Measurements from ENCODE around the gene EZR. TPM values are rescaled to one million over a fixed set of nuclear protein-coding genes. Genes with fewer than 3 reads are reported as not detected.

EZR gene
- total and polyA plus RNA-seq, 9 of the 15 experiments (the other 6 are each of a cell fraction or from before 2014, with no cell fraction given), result 36.5 to 162 (median 104) TPM

DNA sequence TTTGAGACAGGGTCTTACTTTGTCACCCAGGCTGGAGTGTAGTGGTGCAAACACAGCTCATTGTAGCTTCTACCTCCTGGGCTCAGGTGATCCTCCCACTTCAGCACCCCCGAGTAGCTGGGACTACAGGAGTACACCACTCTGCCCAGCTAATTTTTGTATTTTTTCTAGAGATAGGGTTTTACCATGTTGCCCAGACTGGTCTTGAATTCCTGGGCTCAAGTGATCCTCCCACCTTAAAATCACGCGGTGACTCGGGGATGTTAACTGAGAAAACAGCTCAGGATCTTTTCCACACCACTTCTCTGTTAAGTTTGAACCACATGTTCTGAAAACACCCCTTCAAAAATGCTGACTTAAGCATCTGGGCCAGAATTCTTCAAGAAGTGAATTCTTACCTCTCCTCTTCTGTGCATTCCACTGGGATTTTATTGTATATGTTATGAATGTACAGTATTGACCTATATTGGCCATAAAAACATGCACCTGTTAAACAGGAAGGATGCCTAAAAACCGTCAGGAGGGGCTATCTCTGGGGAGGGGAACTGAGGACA is 96.9 kb downstream of the EZR start (continued):
- TF ChIP-seq ZBTB2 (IDR thresholded peaks at IDR 0.05) (no peak), MECOM (CRISPR knock-in tag; IDR thresholded peaks at IDR 0.05) (no peak), ZMIZ1 (IDR thresholded peaks at IDR 0.05; ENCODE audit: low read depth in 2 of 2, low read length in 2 of 2) (no peak), TSC22D4 (tag; IDR thresholded peaks at IDR 0.05) (no peak), ZNF24 (IDR thresholded peaks at IDR 0.05) (no peak), MAFK (IDR thresholded peaks at IDR 0.05; ENCODE audit: low read length) (peak; percentile 78), SNIP1 (IDR thresholded peaks at IDR 0.05; ENCODE audit: low read depth) (no peak), TAL1 (IDR thresholded peaks at IDR 0.05) (no peak)
- TF ChIP-seq, protein P1, sequence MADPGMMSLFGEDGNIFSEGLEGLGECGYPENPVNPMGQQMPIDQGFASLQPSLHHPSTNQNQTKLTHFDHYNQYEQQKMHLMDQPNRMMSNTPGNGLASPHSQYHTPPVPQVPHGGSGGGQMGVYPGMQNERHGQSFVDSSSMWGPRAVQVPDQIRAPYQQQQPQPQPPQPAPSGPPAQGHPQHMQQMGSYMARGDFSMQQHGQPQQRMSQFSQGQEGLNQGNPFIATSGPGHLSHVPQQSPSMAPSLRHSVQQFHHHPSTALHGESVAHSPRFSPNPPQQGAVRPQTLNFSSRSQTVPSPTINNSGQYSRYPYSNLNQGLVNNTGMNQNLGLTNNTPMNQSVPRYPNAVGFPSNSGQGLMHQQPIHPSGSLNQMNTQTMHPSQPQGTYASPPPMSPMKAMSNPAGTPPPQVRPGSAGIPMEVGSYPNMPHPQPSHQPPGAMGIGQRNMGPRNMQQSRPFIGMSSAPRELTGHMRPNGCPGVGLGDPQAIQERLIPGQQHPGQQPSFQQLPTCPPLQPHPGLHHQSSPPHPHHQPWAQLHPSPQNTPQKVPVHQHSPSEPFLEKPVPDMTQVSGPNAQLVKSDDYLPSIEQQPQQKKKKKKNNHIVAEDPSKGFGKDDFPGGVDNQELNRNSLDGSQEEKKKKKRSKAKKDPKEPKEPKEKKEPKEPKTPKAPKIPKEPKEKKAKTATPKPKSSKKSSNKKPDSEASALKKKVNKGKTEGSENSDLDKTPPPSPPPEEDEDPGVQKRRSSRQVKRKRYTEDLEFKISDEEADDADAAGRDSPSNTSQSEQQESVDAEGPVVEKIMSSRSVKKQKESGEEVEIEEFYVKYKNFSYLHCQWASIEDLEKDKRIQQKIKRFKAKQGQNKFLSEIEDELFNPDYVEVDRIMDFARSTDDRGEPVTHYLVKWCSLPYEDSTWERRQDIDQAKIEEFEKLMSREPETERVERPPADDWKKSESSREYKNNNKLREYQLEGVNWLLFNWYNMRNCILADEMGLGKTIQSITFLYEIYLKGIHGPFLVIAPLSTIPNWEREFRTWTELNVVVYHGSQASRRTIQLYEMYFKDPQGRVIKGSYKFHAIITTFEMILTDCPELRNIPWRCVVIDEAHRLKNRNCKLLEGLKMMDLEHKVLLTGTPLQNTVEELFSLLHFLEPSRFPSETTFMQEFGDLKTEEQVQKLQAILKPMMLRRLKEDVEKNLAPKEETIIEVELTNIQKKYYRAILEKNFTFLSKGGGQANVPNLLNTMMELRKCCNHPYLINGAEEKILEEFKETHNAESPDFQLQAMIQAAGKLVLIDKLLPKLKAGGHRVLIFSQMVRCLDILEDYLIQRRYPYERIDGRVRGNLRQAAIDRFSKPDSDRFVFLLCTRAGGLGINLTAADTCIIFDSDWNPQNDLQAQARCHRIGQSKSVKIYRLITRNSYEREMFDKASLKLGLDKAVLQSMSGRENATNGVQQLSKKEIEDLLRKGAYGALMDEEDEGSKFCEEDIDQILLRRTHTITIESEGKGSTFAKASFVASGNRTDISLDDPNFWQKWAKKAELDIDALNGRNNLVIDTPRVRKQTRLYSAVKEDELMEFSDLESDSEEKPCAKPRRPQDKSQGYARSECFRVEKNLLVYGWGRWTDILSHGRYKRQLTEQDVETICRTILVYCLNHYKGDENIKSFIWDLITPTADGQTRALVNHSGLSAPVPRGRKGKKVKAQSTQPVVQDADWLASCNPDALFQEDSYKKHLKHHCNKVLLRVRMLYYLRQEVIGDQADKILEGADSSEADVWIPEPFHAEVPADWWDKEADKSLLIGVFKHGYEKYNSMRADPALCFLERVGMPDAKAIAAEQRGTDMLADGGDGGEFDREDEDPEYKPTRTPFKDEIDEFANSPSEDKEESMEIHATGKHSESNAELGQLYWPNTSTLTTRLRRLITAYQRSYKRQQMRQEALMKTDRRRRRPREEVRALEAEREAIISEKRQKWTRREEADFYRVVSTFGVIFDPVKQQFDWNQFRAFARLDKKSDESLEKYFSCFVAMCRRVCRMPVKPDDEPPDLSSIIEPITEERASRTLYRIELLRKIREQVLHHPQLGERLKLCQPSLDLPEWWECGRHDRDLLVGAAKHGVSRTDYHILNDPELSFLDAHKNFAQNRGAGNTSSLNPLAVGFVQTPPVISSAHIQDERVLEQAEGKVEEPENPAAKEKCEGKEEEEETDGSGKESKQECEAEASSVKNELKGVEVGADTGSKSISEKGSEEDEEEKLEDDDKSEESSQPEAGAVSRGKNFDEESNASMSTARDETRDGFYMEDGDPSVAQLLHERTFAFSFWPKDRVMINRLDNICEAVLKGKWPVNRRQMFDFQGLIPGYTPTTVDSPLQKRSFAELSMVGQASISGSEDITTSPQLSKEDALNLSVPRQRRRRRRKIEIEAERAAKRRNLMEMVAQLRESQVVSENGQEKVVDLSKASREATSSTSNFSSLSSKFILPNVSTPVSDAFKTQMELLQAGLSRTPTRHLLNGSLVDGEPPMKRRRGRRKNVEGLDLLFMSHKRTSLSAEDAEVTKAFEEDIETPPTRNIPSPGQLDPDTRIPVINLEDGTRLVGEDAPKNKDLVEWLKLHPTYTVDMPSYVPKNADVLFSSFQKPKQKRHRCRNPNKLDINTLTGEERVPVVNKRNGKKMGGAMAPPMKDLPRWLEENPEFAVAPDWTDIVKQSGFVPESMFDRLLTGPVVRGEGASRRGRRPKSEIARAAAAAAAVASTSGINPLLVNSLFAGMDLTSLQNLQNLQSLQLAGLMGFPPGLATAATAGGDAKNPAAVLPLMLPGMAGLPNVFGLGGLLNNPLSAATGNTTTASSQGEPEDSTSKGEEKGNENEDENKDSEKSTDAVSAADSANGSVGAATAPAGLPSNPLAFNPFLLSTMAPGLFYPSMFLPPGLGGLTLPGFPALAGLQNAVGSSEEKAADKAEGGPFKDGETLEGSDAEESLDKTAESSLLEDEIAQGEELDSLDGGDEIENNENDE (IDR thresholded peaks at IDR 0.05; ENCODE audit: low read depth, low read length), result no peak
- TF ChIP-seq, protein P2, sequence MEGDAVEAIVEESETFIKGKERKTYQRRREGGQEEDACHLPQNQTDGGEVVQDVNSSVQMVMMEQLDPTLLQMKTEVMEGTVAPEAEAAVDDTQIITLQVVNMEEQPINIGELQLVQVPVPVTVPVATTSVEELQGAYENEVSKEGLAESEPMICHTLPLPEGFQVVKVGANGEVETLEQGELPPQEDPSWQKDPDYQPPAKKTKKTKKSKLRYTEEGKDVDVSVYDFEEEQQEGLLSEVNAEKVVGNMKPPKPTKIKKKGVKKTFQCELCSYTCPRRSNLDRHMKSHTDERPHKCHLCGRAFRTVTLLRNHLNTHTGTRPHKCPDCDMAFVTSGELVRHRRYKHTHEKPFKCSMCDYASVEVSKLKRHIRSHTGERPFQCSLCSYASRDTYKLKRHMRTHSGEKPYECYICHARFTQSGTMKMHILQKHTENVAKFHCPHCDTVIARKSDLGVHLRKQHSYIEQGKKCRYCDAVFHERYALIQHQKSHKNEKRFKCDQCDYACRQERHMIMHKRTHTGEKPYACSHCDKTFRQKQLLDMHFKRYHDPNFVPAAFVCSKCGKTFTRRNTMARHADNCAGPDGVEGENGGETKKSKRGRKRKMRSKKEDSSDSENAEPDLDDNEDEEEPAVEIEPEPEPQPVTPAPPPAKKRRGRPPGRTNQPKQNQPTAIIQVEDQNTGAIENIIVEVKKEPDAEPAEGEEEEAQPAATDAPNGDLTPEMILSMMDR (IDR thresholded peaks at IDR 0.05 in 2 of 3, conservative IDR thresholded peaks at IDR 0.05 in 1 of 3; ENCODE audit: insufficient read depth in 2 of 3, low read depth in 1 of 3, low read length in 3 of 3), result no peak
